HepG2 (cell line): Measurements from ENCODE around the gene DDAH2. TPM values are rescaled to one million over a fixed set of nuclear protein-coding genes. Genes with fewer than 3 reads are reported as not detected.

Source experiments
- CCAR2 ChIP-seq: fragments of 200-400 bp; formaldehyde crosslinking; optimal IDR thresholded peaks from 2 replicates; pipeline ENCODE3; 2018; ENCODE audit warnings: low read depth, mild to moderate bottlenecking, low read length, moderate library complexity
- ERF ChIP-seq: IDR thresholded peaks from 2 replicates; pipeline ENCODE4 v1.6.1; 2018; ENCODE audit warnings: missing biosample characterization, missing genetic modification reagents
- FOXA3 ChIP-seq: IDR thresholded peaks from 2 replicates; pipeline ENCODE4 v1.6.1; 2016; ENCODE audit warnings: missing genetic modification reagents, missing compliant biosample characterization
- GLI4 ChIP-seq: sonication (generic); formaldehyde crosslinking; IDR thresholded peaks from 2 replicates; pipeline ENCODE4 v1.5.1; 2020; ENCODE audit warnings: missing genetic modification reagents, mild to moderate bottlenecking, moderate library complexity, borderline replicate concordance
- HDAC6 ChIP-seq: fragments of 200-600 bp; sonication (generic); IDR thresholded peaks from 2 replicates; pipeline ENCODE4 v1.7.0; 2017; ENCODE audit warnings: mild to moderate bottlenecking, antibody characterized with exemption, low read length, low read depth
- IKZF1 ChIP-seq: fragments of 450-650 bp; IDR thresholded peaks from 2 replicates; pipeline ENCODE4 v1.7.1; 2016
- MTA1 ChIP-seq: sonication (generic); formaldehyde crosslinking; IDR thresholded peaks from 2 replicates; pipeline ENCODE4 v1.4.0; 2020; ENCODE audit warnings: missing genetic modification reagents, mild to moderate bottlenecking, borderline replicate concordance
- NCOA2 ChIP-seq: sonication (generic); formaldehyde crosslinking; IDR thresholded peaks from 2 replicates; pipeline ENCODE4 v1.8.0; 2022; ENCODE audit warnings: inconsistent platforms
- NFRKB ChIP-seq: fragments of 450-650 bp; IDR thresholded peaks from 2 replicates; pipeline ENCODE4 v1.6.1; 2017
- POLR2A ChIP-seq, 2 experiments: IDR thresholded peaks; 2 replicates each; pipeline ENCODE4 v1.6.1; 2011; ENCODE audit warnings: low read depth in 2 of 2, low read length in 2 of 2, mild to moderate bottlenecking in 1 of 2, moderate library complexity in 1 of 2; ENCODE audit not compliant: insufficient read depth in 1 of 2
- RARA ChIP-seq: IDR thresholded peaks from 2 replicates; pipeline ENCODE4 v1.6.1; 2016; ENCODE audit warnings: missing genetic modification reagents, missing compliant biosample characterization
- RBM39 ChIP-seq: fragments of 200-400 bp; formaldehyde crosslinking; IDR thresholded peaks from one replicate; pipeline ENCODE4 v1.6.1; 2018; ENCODE audit warnings: antibody characterized with exemption, mild to moderate bottlenecking, low read depth, low read length; ENCODE audit not compliant: poor library complexity, severe bottlenecking
- SRSF9 ChIP-seq: fragments of 200-400 bp; formaldehyde crosslinking; IDR thresholded peaks from 2 replicates; pipeline ENCODE4 v1.6.1; 2018; ENCODE audit warnings: borderline replicate concordance, mild to moderate bottlenecking, low read depth, low read length; ENCODE audit not compliant: insufficient read depth, poor library complexity, severe bottlenecking
- ZNF225 ChIP-seq: sonication (generic); formaldehyde crosslinking; IDR thresholded peaks from 2 replicates; pipeline ENCODE4 v1.4.0; 2020; ENCODE audit warnings: mild to moderate bottlenecking, missing genetic modification reagents
- ZNF256 ChIP-seq: sonication (generic); formaldehyde crosslinking; conservative IDR thresholded peaks from 2 replicates; pipeline ENCODE4 v1.4.0; 2020; ENCODE audit warnings: missing genetic modification reagents
- ZNF260 ChIP-seq: sonication (generic); formaldehyde crosslinking; IDR thresholded peaks from 2 replicates; pipeline ENCODE4 v1.4.0; 2020; ENCODE audit warnings: missing genetic modification reagents, low read depth, mild to moderate bottlenecking, borderline replicate concordance
- ZNF292 ChIP-seq: sonication (generic); formaldehyde crosslinking; IDR thresholded peaks from 2 replicates; pipeline ENCODE4 v1.8.1; 2022; ENCODE audit warnings: mild to moderate bottlenecking, low read depth, missing genetic modification reagents, borderline replicate concordance
- ZNF468 ChIP-seq: sonication (generic); formaldehyde crosslinking; IDR thresholded peaks from 2 replicates; pipeline ENCODE4 v1.8.0; 2022; ENCODE audit warnings: mild to moderate bottlenecking, moderate library complexity, missing genetic modification reagents
- ZNF703 ChIP-seq: sonication (generic); formaldehyde crosslinking; IDR thresholded peaks from 2 replicates; pipeline ENCODE4 v1.5.1; 2020; ENCODE audit warnings: missing genetic modification reagents, mild to moderate bottlenecking, moderate library complexity, borderline replicate concordance
- ZNF737 ChIP-seq: sonication (generic); formaldehyde crosslinking; IDR thresholded peaks from 2 replicates; pipeline ENCODE4 v1.5.0; 2020; ENCODE audit warnings: missing genetic modification reagents, mild to moderate bottlenecking, borderline replicate concordance
- ZNF761 ChIP-seq: sonication (generic); formaldehyde crosslinking; conservative IDR thresholded peaks from 2 replicates; pipeline ENCODE4 v1.4.0; 2020; ENCODE audit warnings: mild to moderate bottlenecking, missing genetic modification reagents
- ZNF782 ChIP-seq: sonication (generic); formaldehyde crosslinking; IDR thresholded peaks from 2 replicates; pipeline ENCODE4 v1.4.0; 2020; ENCODE audit warnings: missing genetic modification reagents, mild to moderate bottlenecking, borderline replicate concordance
- ZNF792 ChIP-seq: IDR thresholded peaks from 2 replicates; pipeline ENCODE4 v1.6.1; 2016
- ZNF816 ChIP-seq: sonication (generic); formaldehyde crosslinking; IDR thresholded peaks from 2 replicates; pipeline ENCODE4 v1.8.0; 2022; ENCODE audit warnings: missing genetic modification reagents, mild to moderate bottlenecking, borderline replicate concordance
- ZSCAN29 ChIP-seq: sonication (generic); formaldehyde crosslinking; conservative IDR thresholded peaks from 2 replicates; pipeline ENCODE4 v1.4.0; 2020; ENCODE audit warnings: mild to moderate bottlenecking, missing genetic modification reagents
- polyA plus RNA-seq, 8 experiments: library from polyadenylated mRNA; depleted of rRNA in 3 of 8; stranded (reverse) in 7 of 8; unstranded in 1 of 8; fragments of >200 nt; fragmentation: Illumina TruSeq in 4 of 8; extraction: Trizol in 4 of 8; gene quantifications; 2 replicates each; pipeline versions ENCODE4 v1.2.1 to v1.2.3, GENCODE V29; 2011 to 2016; ENCODE audit warnings: low read depth in 4 of 8, missing spikeins in 1 of 8, mixed read lengths in 1 of 8; ENCODE audit not compliant: insufficient read depth in 1 of 8
- total RNA-seq, 5 experiments: library from RNA; depleted of rRNA; stranded (reverse); fragments of >200 nt; fragmentation: Illumina TruSeq; extraction: Trizol; gene quantifications; 2 replicates each; pipeline ENCODE4 v1.2.3, GENCODE V29; 2016; ENCODE audit warnings: low read depth in 1 of 5
- TF ChIP-seq, protein P1 (sequence below): sonication (generic); formaldehyde crosslinking; IDR thresholded peaks from 2 replicates; pipeline ENCODE4 v1.5.0; 2020; ENCODE audit warnings: mild to moderate bottlenecking, missing genetic modification reagents
- TF ChIP-seq, protein P2 (sequence below): sonication (generic); formaldehyde crosslinking; IDR thresholded peaks from 2 replicates; pipeline ENCODE4 v1.4.0; 2020; ENCODE audit warnings: missing genetic modification reagents
- TF ChIP-seq, protein P3 (sequence below): IDR thresholded peaks from 2 replicates; pipeline ENCODE4 v1.6.1; 2018; ENCODE audit warnings: missing genetic modification reagents

The DDAH2 gene
- total and polyA plus RNA-seq, 2 of the 13 experiments (the other 11 are each of a cell fraction or from before 2014, with no cell fraction given) = 16.4 to 21.1 TPM

DNA sequence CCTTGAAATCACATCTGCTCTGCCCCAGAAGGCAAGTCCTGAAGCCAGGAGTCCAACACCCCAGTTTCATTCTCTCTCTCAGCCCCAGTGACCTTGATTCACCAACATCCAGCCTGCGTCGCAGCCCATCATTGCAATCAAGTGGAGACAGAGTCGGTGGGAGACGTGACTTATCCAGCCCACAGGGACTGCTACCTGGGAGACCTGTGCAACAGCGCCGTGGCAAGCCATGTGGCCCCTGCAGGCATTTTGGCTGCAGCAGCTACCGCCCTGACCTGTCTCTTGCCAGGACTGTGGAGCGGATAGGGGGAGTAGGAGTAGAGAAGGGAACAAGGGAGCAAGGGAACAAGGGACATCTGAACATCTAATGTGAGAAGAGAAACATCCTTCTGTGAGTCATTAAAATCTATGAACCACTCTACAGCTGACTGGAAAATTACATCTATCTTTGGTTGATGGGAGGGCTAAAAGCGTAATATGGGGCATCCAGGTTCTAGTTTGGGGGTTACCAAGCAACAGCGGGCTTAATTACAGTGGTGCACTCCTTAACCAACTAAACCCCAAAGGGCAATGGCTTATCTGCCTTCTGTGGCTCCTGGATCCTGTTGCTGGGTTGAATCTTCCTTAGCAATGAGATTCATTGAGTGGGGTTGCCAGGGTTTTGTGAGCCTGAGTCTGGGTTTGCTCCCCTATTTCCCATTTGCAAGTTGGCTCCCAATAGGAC is 11.4 kb downstream of the DDAH2 start (continued):
- TF ChIP-seq, protein P1, sequence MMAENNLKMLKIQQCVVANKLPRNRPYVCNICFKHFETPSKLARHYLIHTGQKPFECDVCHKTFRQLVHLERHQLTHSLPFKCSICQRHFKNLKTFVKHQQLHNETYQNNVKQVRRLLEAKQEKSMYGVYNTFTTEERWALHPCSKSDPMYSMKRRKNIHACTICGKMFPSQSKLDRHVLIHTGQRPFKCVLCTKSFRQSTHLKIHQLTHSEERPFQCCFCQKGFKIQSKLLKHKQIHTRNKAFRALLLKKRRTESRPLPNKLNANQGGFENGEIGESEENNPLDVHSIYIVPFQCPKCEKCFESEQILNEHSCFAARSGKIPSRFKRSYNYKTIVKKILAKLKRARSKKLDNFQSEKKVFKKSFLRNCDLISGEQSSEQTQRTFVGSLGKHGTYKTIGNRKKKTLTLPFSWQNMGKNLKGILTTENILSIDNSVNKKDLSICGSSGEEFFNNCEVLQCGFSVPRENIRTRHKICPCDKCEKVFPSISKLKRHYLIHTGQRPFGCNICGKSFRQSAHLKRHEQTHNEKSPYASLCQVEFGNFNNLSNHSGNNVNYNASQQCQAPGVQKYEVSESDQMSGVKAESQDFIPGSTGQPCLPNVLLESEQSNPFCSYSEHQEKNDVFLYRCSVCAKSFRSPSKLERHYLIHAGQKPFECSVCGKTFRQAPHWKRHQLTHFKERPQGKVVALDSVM (CRISPR knock-in tag) = no peak
- TF ChIP-seq, protein P2, sequence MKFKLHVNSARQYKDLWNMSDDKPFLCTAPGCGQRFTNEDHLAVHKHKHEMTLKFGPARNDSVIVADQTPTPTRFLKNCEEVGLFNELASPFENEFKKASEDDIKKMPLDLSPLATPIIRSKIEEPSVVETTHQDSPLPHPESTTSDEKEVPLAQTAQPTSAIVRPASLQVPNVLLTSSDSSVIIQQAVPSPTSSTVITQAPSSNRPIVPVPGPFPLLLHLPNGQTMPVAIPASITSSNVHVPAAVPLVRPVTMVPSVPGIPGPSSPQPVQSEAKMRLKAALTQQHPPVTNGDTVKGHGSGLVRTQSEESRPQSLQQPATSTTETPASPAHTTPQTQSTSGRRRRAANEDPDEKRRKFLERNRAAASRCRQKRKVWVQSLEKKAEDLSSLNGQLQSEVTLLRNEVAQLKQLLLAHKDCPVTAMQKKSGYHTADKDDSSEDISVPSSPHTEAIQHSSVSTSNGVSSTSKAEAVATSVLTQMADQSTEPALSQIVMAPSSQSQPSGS = no peak
- TF ChIP-seq NFRKB (no peak), ERF (CRISPR knock-in tag) (peak; percentile 58; the same call in 1 of the 2 replicates), MTA1 (CRISPR knock-in tag) (peak; percentile 51; the same call in 1 of the 2 replicates), NCOA2 (CRISPR knock-in tag) (peak; percentile 16; the same call in 1 of the 2 replicates), ZNF292 (peak; percentile 64; the same call in 1 of the 2 replicates), RARA (CRISPR knock-in tag) (no peak), CCAR2 (no peak), ZNF792 (0 out of 2 replicates have a peak, but pooled peaks have one; percentile 57), ZNF703 (no peak), ZNF260 (CRISPR knock-in tag) (no peak), SRSF9 (no peak), ZSCAN29 (no peak), IKZF1 (no peak), ZNF225 (CRISPR knock-in tag) (no peak), POLR2A (IDR thresholded peaks at IDR 0.05; ENCODE audit: insufficient read depth in 1 of 2, low read depth in 2 of 2, low read length in 2 of 2) (no peak), ZNF737 (CRISPR knock-in tag) (no peak), HDAC6 (no peak), RBM39 (no peak), FOXA3 (0 out of 2 replicates have a peak, but pooled peaks have one; percentile 16), ZNF468 (CRISPR knock-in tag) (no peak), ZNF761 (no peak), ZNF816 (CRISPR knock-in tag) (no peak), ZNF782 (CRISPR knock-in tag) (no peak), GLI4 (CRISPR knock-in tag) (no peak), ZNF256 (CRISPR knock-in tag) (no peak)
- TF ChIP-seq, protein P3, sequence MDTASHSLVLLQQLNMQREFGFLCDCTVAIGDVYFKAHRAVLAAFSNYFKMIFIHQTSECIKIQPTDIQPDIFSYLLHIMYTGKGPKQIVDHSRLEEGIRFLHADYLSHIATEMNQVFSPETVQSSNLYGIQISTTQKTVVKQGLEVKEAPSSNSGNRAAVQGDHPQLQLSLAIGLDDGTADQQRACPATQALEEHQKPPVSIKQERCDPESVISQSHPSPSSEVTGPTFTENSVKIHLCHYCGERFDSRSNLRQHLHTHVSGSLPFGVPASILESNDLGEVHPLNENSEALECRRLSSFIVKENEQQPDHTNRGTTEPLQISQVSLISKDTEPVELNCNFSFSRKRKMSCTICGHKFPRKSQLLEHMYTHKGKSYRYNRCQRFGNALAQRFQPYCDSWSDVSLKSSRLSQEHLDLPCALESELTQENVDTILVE (CRISPR knock-in tag) = no peak
